Vein endothelial cell (primary cell): Measurements from ENCODE around the gene EFEMP2. TPM values are rescaled to one million over a fixed set of nuclear protein-coding genes. Genes with fewer than 3 reads are reported as not detected.

Source experiments
- total RNA-seq: library from RNA; depleted of rRNA; stranded (reverse); fragments of >200 nt; gene quantifications from 2 replicates; pipeline ENCODE4 v1.2.3, GENCODE V29; 2012

EFEMP2 gene
- 22.2 and 40.2 TPM in 2 replicates for total RNA-seq

DNA sequence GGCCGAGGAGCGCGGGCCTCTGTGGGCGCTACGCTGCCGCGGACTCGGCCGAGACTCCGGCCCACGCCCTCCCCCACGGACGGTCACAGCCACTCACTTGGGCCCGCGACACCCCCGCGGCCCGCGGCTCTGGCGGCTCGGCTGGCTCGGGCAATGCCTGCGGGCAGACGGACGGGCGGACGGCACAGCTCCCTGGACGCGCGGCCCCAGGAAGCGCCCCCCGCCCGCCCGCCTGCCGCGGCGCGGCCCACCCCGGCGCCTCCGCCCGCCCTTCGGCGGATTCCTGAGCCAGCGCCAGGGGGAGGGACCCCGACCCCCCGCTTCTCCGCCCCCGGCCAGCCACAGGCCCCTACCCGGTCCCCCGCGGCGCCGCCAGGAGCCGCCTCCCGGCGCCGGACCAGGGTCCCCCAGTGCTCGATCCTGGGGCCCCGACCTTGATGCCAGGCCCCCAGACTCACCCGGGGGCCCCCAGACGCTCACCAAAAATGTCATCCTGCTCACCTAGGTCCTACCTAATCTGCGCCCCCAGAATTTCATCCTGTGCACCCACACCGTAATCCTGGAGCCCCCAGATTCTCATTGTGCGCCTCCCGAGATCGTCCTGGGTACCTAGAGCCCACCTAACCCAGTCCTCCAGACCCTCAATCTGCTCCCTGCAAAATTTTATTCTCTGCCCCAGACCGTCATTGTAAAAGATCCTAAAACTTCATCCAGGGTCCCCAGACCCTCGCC, at the start of gene EFEMP2:
Gene EFEMP2, minus strand, starts transcription at position 215 of the 732 bp plus-strand sequence. CDS start 446 bp downstream, outside the sequence.

GRCh38 chr11:65919141-65919572, 46.6 kb upstream of the EFEMP2 start, which contains the start of gene DRAP1:
Gene DRAP1, plus strand, starts transcription at chr11:65919426. Its CDS starts 76 bp downstream, at chr11:65919502.

GRCh38 chr11:65918211-65919140, 45.9 kb upstream of the EFEMP2 start, which contains the start of gene C11orf68:
Gene C11orf68, minus strand, starts transcription at chr11:65919062. Its CDS starts 31 bp downstream, at chr11:65919031.

DNA sequence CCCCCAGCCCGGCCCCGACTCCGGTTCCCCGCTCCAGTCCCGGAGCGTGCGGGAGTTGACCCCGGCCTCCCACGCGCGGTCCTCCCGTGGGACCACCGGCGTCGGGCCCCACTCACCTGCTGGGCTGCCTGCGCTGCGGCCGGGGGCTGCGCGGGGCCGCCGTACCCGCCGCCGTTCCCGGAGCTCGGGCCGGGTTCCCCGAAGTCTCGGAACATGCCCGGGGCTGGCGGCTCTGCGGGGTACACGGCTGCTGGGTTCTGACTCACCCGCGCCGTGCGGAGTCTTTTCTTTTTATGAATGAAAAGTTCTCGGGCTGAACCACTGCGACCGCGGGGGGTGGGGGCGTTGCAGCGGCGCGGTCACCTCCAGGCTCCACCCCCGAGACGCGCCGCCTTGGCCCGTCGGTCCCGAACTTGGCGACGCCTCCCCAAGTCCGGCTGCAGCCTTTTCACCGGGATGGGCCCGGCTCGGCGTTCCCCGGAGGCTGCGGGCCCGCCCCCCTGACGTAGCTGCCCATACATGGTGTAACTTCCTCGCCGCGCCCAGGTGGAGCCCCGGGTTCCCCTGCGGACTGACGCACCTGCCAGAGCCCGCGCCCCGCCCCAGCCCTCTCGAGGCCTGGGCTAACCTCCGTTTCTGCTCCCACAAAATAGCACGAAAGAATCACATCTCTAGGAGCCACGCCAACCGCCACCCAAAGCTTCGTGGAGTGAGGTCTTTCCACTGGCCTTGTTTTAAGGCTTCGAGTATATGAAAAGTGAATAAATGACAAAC, 27.7 kb upstream of the EFEMP2 start, which contains the start of gene FOSL1:
Gene FOSL1, minus strand, starts transcription at position 264 of the 774 bp plus-strand sequence. Its CDS starts 49 bp downstream, at position 215.

DNA sequence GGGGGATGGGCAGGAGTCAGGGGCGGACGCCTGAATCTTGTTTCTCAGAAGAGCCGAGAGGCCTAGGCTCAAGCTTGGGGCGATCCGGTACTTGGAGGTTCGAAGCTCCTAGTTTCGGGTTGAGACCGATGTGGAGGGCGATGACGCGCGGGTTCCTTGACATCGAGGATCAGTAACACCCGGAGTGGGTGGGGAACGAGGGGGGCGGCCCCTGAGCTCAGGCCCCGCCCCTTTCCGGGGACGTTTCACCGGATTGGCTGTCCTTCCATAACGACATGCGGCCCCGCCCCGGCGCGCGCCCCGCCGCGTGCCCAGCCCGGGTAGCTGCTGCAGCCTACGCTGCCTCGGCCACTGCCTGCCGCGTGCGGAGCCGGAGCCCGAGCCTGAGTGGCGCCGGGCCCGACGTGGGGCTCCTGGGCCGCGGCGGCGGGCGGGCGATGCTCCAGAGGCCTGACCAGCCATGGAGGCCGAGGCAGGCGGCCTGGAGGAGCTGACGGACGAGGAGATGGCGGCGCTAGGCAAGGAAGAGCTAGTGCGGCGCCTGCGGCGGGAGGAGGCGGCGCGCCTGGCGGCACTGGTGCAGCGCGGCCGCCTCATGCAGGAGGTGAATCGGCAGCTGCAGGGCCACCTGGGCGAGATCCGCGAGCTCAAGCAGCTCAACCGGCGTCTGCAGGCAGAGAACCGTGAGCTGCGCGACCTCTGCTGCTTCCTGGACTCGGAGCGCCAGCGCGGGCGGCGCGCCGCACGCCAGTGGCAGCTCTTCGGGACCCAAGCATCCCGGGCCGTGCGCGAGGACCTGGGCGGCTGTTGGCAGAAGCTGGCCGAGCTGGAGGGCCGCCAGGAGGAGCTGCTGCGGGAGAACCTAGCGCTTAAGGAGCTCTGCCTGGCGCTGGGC, 18.0 kb upstream of the EFEMP2 start, which contains the start of gene CCDC85B:
Gene CCDC85B, plus strand, starts transcription at position 350 of the 895 bp plus-strand sequence. Its CDS starts 111 bp downstream, at position 461.

DNA sequence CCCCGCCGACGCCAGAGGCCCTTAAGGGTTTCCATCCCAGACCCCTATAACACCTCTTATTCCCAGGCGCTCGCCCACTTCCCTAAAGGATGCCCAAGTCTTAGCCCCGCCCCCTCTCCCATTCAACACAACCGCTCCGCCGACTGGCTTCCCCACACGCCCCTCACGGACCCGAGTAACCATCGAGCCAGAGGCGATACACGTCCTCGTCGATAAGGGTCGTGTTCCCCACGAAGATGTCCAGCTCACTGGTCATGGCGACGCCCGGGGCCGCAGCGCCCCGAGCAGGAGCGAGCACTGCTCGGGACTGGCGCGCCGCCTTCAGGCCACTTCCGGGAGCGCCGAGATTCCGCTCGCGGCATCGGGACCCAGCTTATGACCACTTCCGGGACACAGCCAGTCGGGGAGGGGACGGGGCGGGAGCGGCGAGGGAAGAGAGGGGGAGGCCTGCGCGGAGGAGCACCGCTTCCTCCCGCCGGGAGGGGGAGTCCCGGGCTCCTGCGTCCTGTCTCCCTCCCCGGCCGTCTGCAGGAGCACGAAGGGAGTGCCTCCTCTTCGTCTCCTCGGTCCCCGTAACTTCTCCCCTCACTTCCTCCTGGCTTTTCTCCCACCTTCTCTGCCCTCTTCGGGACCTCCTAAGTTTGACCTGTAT, 15.7 kb upstream of the EFEMP2 start, which contains the start of gene FIBP:
Gene FIBP, minus strand, starts transcription at position 309 of the 652 bp plus-strand sequence. Its CDS starts 53 bp downstream, at position 256.

GRCh38 chr11:65879617-65880016, 7.0 kb upstream of the EFEMP2 start, which contains the start of gene CTSW:
Gene CTSW, plus strand, starts transcription at chr11:65879837. Its CDS starts 18 bp downstream, at chr11:65879855.

GRCh38 chr11:65860278-65861164, 12.1 kb downstream of the EFEMP2 start, which contains the start of gene MUS81:
Gene MUS81, plus strand, starts transcription at chr11:65860433. Its CDS starts 321 bp downstream, at chr11:65860754.

GRCh38 chr11:65857853-65858680, 14.5 kb downstream of the EFEMP2 start, which contains the start of gene CFL1:
Gene CFL1, minus strand, starts transcription at chr11:65858180. Its CDS starts 81 bp downstream, at chr11:65858099.

DNA sequence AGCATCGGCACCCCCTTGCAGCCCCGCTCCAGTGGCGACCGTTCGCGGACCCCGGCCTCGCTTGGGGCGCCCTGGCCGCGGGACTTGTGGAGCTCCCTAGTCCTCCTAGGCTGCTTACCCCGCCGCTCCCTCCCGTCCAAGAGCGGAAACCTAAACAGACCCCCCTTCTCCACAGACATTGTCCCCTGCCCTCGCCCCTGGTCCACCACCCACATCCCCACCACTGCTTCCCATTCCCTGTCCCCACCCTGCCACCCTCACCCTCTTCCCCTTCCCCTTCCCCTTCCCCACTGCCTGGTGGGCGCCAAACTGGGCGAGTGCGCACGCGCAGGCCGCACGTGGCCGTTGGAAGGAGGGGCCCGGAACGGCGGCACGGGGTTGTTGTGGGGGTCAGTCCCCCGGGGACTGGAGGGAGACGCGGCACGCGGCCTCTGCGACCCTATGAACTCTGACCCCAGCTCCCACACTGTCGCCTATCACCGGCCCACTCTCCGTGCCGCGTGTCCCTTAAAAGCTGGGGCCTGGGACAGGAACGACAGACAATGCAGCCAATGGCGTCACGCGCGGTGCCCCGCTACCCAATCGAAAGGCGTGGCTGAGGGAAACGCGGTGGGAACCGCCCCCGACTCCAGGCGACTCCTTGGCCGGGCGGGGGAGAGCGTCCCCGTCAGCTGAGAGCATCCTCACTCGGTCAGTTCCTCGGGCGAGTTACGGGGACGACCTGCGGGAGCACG, 39.1 kb downstream of the EFEMP2 start, which contains the start of gene SNX32:
Gene SNX32, plus strand, starts transcription at position 667 of the 734 bp plus-strand sequence. CDS start 103 bp downstream, outside the sequence.

Other genes starting within 250 kb of the EFEMP2 start
- 58.8 and 68.6 TPM in 2 replicates for gene SIPA1, start 234.7 kb downstream of the EFEMP2 start, total RNA-seq
- gene RELA, start 209.9 kb downstream of the EFEMP2 start, total RNA-seq: 55.5 and 63.4 TPM in 2 replicates
- 38.9 and 44.5 TPM in 2 replicates for gene KAT5, start 160.5 kb downstream of the EFEMP2 start, total RNA-seq
- 49.0 and 57.3 TPM in 2 replicates for gene RNASEH2C, start 152.0 kb downstream of the EFEMP2 start, total RNA-seq
- 20.6 and 21.9 TPM in 2 replicates for gene AP5B1, start 91.8 kb downstream of the EFEMP2 start, total RNA-seq
- gene OVOL1, start 85.7 kb downstream of the EFEMP2 start, total RNA-seq: not detected in 2 replicates
- gene SNX32, start 38.8 kb downstream of the EFEMP2 start, total RNA-seq: 0.10 and 1.6 TPM in 2 replicates
- gene CFL1, start 14.6 kb downstream of the EFEMP2 start, total RNA-seq: 1,256 and 1,560 TPM in 2 replicates
- 53.7 and 62.4 TPM in 2 replicates for gene MUS81, start 12.4 kb downstream of the EFEMP2 start, total RNA-seq
- 0.33 TPM in 1 of 2 replicates, not detected in the other for gene CTSW, start 7.0 kb upstream of the EFEMP2 start, total RNA-seq
- gene FIBP, start 15.7 kb upstream of the EFEMP2 start, total RNA-seq: 136 and 187 TPM in 2 replicates
- 75.8 and 112 TPM in 2 replicates for gene CCDC85B, start 17.9 kb upstream of the EFEMP2 start, total RNA-seq
- 32.1 and 39.5 TPM in 2 replicates for gene FOSL1, start 27.6 kb upstream of the EFEMP2 start, total RNA-seq
- gene C11orf68, start 46.3 kb upstream of the EFEMP2 start, total RNA-seq: 24.7 and 28.1 TPM in 2 replicates
- gene DRAP1, start 46.6 kb upstream of the EFEMP2 start, total RNA-seq: 108 and 111 TPM in 2 replicates
- not detected in 2 replicates for gene TSGA10IP, start 72.7 kb upstream of the EFEMP2 start, total RNA-seq
- 29.2 and 33.6 TPM in 2 replicates for gene SART1, start 88.9 kb upstream of the EFEMP2 start, total RNA-seq
- gene EIF1AD, start 129.4 kb upstream of the EFEMP2 start, total RNA-seq: 36.3 and 36.4 TPM in 2 replicates
- gene BANF1, start 129.7 kb upstream of the EFEMP2 start, total RNA-seq: 29.4 and 35.5 TPM in 2 replicates
- gene CST6, start 139.2 kb upstream of the EFEMP2 start, total RNA-seq: not detected in 2 replicates
- 0.10 and 0.33 TPM in 2 replicates for gene CATSPER1, start 153.7 kb upstream of the EFEMP2 start, total RNA-seq
- gene GAL3ST3, start 176.4 kb upstream of the EFEMP2 start, total RNA-seq: 0.65 TPM in 1 of 2 replicates, not detected in the other
- gene SF3B2, start 179.6 kb upstream of the EFEMP2 start, total RNA-seq: 173 and 231 TPM in 2 replicates
- gene PACS1, start 197.5 kb upstream of the EFEMP2 start, total RNA-seq: 32.7 and 47.4 TPM in 2 replicates